CMK (cell line): ENCODE measurements around the gene RNF4.
"Not testable (repeated sequence)": the region's sequence is repeated elsewhere in the genome, so short reads cannot be mapped to it uniquely, and the experiment has no call there.

Source experiments
- DNase-seq: peaks from one replicate; pipeline ENCODE4 v3.0.0-alpha.2; 2010; ENCODE audit warnings: low read depth

Gene RNF4

GRCh38 chr4:2489081-2489805, 20.3 kb downstream of the RNF4 start:
- DNase-seq = no peak

- DNase-seq = no peak
Measured at GRCh38 chr4:2489841-2490552, 21.1 kb downstream of the RNF4 start.

- no peak for DNase-seq
Measured at GRCh38 chr4:2492970-2493369, 24.1 kb downstream of the RNF4 start.

GRCh38 chr4:2494992-2495391, 26.1 kb downstream of the RNF4 start:
- DNase-seq = no peak

GRCh38 chr4:2497324-2497723, 28.4 kb downstream of the RNF4 start:
- DNase-seq = no peak

GRCh38 chr4:2497931-2498330, 29.0 kb downstream of the RNF4 start:
- no peak for DNase-seq

- DNase-seq = no peak
Measured at GRCh38 chr4:2500547-2500946, 31.6 kb downstream of the RNF4 start.

- DNase-seq = no peak
Measured at GRCh38 chr4:2501034-2501594, 32.2 kb downstream of the RNF4 start.

- no peak for DNase-seq
Measured at GRCh38 chr4:2503809-2504208, 34.9 kb downstream of the RNF4 start.

- DNase-seq = no peak
Measured at GRCh38 chr4:2507259-2507658, 38.4 kb downstream of the RNF4 start.

- no peak for DNase-seq
Measured at GRCh38 chr4:2507855-2508254, 38.9 kb downstream of the RNF4 start.

- DNase-seq = no peak
Measured at GRCh38 chr4:2510351-2511259, 41.7 kb downstream of the RNF4 start.

GRCh38 chr4:2511645-2512131, 42.8 kb downstream of the RNF4 start:
- no peak for DNase-seq

GRCh38 chr4:2512396-2513135, 43.7 kb downstream of the RNF4 start:
- no peak for DNase-seq

- not testable (repeated sequence) for DNase-seq
Measured at GRCh38 chr4:2514193-2514592, 45.3 kb downstream of the RNF4 start.

- not testable (repeated sequence) for DNase-seq
Measured at GRCh38 chr4:2514944-2515343, 46.0 kb downstream of the RNF4 start.

- DNase-seq = no peak
Measured at GRCh38 chr4:2515830-2516550, 47.1 kb downstream of the RNF4 start.

- DNase-seq = no peak
Measured at GRCh38 chr4:2516635-2517034, 47.7 kb downstream of the RNF4 start.

- DNase-seq = no peak
Measured at GRCh38 chr4:2526559-2526958, 57.7 kb downstream of the RNF4 start.

- no peak for DNase-seq
Measured at GRCh38 chr4:2534904-2535375, 66.0 kb downstream of the RNF4 start.
